B cell (primary cell): ENCODE data around the gene HTR6. TPM values are rescaled to one million over a fixed set of nuclear protein-coding genes. Genes with fewer than 3 reads are reported as not detected.

Experiments used
- ATAC-seq: fragments of 200-7000 bp; cut with Tn5 transposase; one replicate; pipeline ENCODE4 v1.10.0; 2021; ENCODE audit warnings: low read depth, mild to moderate bottlenecking, moderate number of reproducible peaks, moderate library complexity
- CTCF ChIA-PET: fragments of 350-600 bp; sonication (Branson Sonifier 250); formaldehyde crosslinking; loops from one replicate; lab custom pipeline; 2021; ENCODE audit warnings: antibody characterized with exemption, inconsistent platforms; lab: Charles Lee
- POLR2A ChIA-PET: fragments of 350-600 bp; sonication (Branson Sonifier 250); formaldehyde crosslinking; loops from one replicate; lab custom pipeline; 2021; ENCODE audit warnings: antibody characterized with exemption; lab: Charles Lee
- DNase-seq: peaks from one replicate; pipeline ENCODE4 v3.0.0; 2013
- H2AFZ ChIP-seq: 2 replicates; pipeline ENCODE4 v1.6.1; 2012; ENCODE audit warnings: mild to moderate bottlenecking, low read depth, low read length; ENCODE audit not compliant: insufficient read depth, poor library complexity, severe bottlenecking
- H3K27ac ChIP-seq, 2 donors: 1 replicate in 1 of 2; 2 replicates in 1 of 2; pipeline ENCODE4 v1.5.1; 2012 to 2013; ENCODE audit warnings: low read length in 2 of 2, mild to moderate bottlenecking in 2 of 2, moderate library complexity in 1 of 2
- H3K27me3 ChIP-seq, 4 experiments: fragments of 200-600 bp in 1 of 4; sonication (generic) in 1 of 4; replicated peaks in 1 of 4; 1 replicate in 2 of 4; 2 replicates in 2 of 4; pipeline versions ENCODE4 v1.6.1 to v1.7.0; 2013 to 2016; ENCODE audit warnings: low read length in 3 of 4, mild to moderate bottlenecking in 2 of 4, mixed read lengths in 1 of 4, moderate library complexity in 1 of 4; ENCODE audit not compliant: insufficient read depth in 4 of 4, control insufficient read depth in 3 of 4; ENCODE audit errors: control extremely low read depth in 1 of 4
- H3K36me3 ChIP-seq, 2 experiments: replicated peaks in 1 of 2; 1 replicate in 1 of 2; 2 replicates in 1 of 2; pipeline versions ENCODE4 v1.6.1 to v1.7.1; 2013; ENCODE audit warnings: low read length in 1 of 2; ENCODE audit not compliant: insufficient read depth in 2 of 2, control insufficient read depth in 1 of 2; ENCODE audit errors: control extremely low read depth in 1 of 2, extremely low read depth in 1 of 2
- H3K4me1 ChIP-seq, 2 donors: fragments of 200-600 bp in 1 of 2; sonication (generic) in 1 of 2; 1 replicate in 1 of 2; 2 replicates in 1 of 2; pipeline versions ENCODE4 v1.5.1 to v1.6.1; 2013 to 2017; ENCODE audit warnings: low read length in 2 of 2; ENCODE audit not compliant: control insufficient read depth in 2 of 2, insufficient read depth in 2 of 2
- H3K4me2 ChIP-seq: replicated peaks from 2 replicates; pipeline ENCODE3; 2012; ENCODE audit warnings: mild to moderate bottlenecking, low read depth, low read length; ENCODE audit not compliant: poor library complexity, severe bottlenecking
- H3K4me3 ChIP-seq, 5 experiments: fragments of 200-600 bp in 1 of 5; sonication (generic) in 1 of 5; 1 replicate in 3 of 5; 2 replicates in 2 of 5; pipeline versions ENCODE4 v1.5.1 to v1.7.0; 2011 to 2016; ENCODE audit warnings: low read length in 4 of 5, mild to moderate bottlenecking in 4 of 5, low read depth in 2 of 5, control low read depth in 1 of 5, moderate library complexity in 1 of 5; ENCODE audit not compliant: insufficient read depth in 1 of 5; ENCODE audit errors: control extremely low read depth in 1 of 5, extremely low read depth in 1 of 5
- H3K79me2 ChIP-seq: fragments of 200-600 bp; sonication (generic); one replicate; pipeline ENCODE4 v1.6.0; 2016; ENCODE audit warnings: low read length; ENCODE audit not compliant: control insufficient read depth, insufficient read depth
- H3K9ac ChIP-seq: fragments of 200-600 bp; sonication (generic); 2 replicates; pipeline ENCODE4 v1.6.1; 2017; ENCODE audit warnings: mild to moderate bottlenecking, low read length, moderate library complexity
- H3K9me3 ChIP-seq, 3 donors: one replicate each; pipeline versions ENCODE4 v1.6.1 to v1.7.1; 2013; ENCODE audit warnings: low read length in 2 of 3; ENCODE audit not compliant: control insufficient read depth in 2 of 3, insufficient read depth in 1 of 3; ENCODE audit errors: control extremely low read depth in 1 of 3
- H4K20me1 ChIP-seq: 2 replicates; pipeline ENCODE4 v1.6.0; 2012; ENCODE audit warnings: mild to moderate bottlenecking, low read length; ENCODE audit not compliant: insufficient read depth, control insufficient read depth, poor library complexity, severe bottlenecking
- H3K27ac Mint-ChIP-seq: one replicate; pipeline ENCODE4 v1.8.0; 2021; ENCODE audit warnings: mixed read lengths
- H3K27me3 Mint-ChIP-seq: one replicate; pipeline ENCODE4 v1.8.0; 2021; ENCODE audit warnings: mixed read lengths
- H3K4me1 Mint-ChIP-seq: one replicate; pipeline ENCODE4 v1.8.0; 2021; ENCODE audit warnings: mixed read lengths
- H3K4me3 Mint-ChIP-seq: one replicate; pipeline ENCODE4 v1.8.0; 2021; ENCODE audit warnings: mixed read lengths
- H3K9me3 Mint-ChIP-seq: one replicate; pipeline ENCODE4 v1.8.0; 2022; ENCODE audit warnings: mixed read lengths; ENCODE audit not compliant: insufficient read depth
- CTCF ChIP-seq: fragments of 200-600 bp; IDR thresholded peaks from one replicate; pipeline ENCODE4 v1.8.0; 2022; ENCODE audit warnings: antibody characterized with exemption, mild to moderate bottlenecking
- EZH2 ChIP-seq: IDR thresholded peaks from 2 replicates; pipeline ENCODE4 v1.6.1; 2012; ENCODE audit warnings: borderline replicate concordance, low read depth, mild to moderate bottlenecking, moderate library complexity, low read length; ENCODE audit not compliant: insufficient read depth, poor library complexity, severe bottlenecking
- WGBS: methylation state at CpG from one replicate; pipeline ENCODE4 v1.1.5; 2013; ENCODE audit warnings: missing lambda C conversion rate; ENCODE audit not compliant: insufficient coverage; 5-methylcytosine and 5-hydroxymethylcytosine counted together
- intact Hi-C: fragments of 100-400 bp; cut with micrococcal nuclease; formaldehyde crosslinking; loops from one replicate; pipeline ENCODE4 v1.10.0; 2022
- polyA plus RNA-seq: library from polyadenylated mRNA; depleted of rRNA; stranded (reverse); fragments of >200 nt; gene quantifications from 2 replicates; pipeline ENCODE4 v1.2.3, GENCODE V29; 2012
- total RNA-seq, 2 donors: library from RNA; stranded (reverse); fragments of 120-200 nt in 1 of 2; gene quantifications; 1 replicate in 1 of 2; 2 replicates in 1 of 2; pipeline versions ENCODE4 v1.2.3 to v1.2.4, GENCODE V29; 2013 to 2022

HTR6 gene
- total and polyA plus RNA-seq, 2 donors (not counting 1 experiment from before 2014, with no cell fraction given), result not detected

GRCh38 chr1:19678931-19679453 is 14.3 kb downstream of the HTR6 start:
- H3K4me1 ChIP-seq, result no peaks in the 10 kb centered on the region
- DNase-seq (no peak), ATAC-seq (no peak)
- no peaks in the 10 kb centered on the region for H4K20me1 ChIP-seq
- H3K4me2 ChIP-seq, result no peak overlapping the region
- no peak overlapping the region for H3K27ac Mint-ChIP-seq
- 96% methylated on average over 34 of the region's 34 CpGs for WGBS
- H3K79me2 ChIP-seq, result no peaks in the 10 kb centered on the region
- no peak overlapping the region for H3K4me3 Mint-ChIP-seq
- peaks cover 0 to 9% (median 1%) of the 10 kb centered on the region in 4 experiments for H3K27me3 ChIP-seq
- peaks cover 23% of the 10 kb centered on the region for H3K27me3 Mint-ChIP-seq
- H3K9me3 ChIP-seq, result no peaks in the 10 kb centered on the region
- H3K9ac ChIP-seq, result no peak overlapping the region
- no peaks in the 10 kb centered on the region for H3K4me1 Mint-ChIP-seq
- no peaks in the 10 kb centered on the region for H3K9me3 Mint-ChIP-seq
- H3K36me3 ChIP-seq, result no peaks in the 10 kb centered on the region
- CTCF ChIA-PET, result interaction anchor here (0.8 kb wide), 1 partner anchor 18 kb away, joined by 3 read pairs; no protein-coding TSS in a partner anchor
- no peak for TF ChIP-seq EZH2
- TF ChIP-seq CTCF, result no peak
- no peak overlapping the region for H2AFZ ChIP-seq
- H3K4me3 ChIP-seq, result no peak overlapping the region
- H3K27ac ChIP-seq, result no peak overlapping the region
- POLR2A ChIA-PET, result no interaction called here
- intact Hi-C loops, result no loop called here

GRCh38 chr1:19679691-19680090 is 15.0 kb downstream of the HTR6 start:
- Histone ChIP-seq H3K27me3 (peaks cover 0 to 9% (median 1%) of the 10 kb centered on the region in 4 experiments), H3K4me1 (no peaks in the 10 kb centered on the region), H3K4me2 (no peak overlapping the region), H3K4me3 (no peak overlapping the region), H3K9me3 (no peaks in the 10 kb centered on the region), H3K9ac (no peak overlapping the region), H3K79me2 (no peaks in the 10 kb centered on the region), H4K20me1 (no peaks in the 10 kb centered on the region), H2AFZ (no peak overlapping the region), H3K27ac (no peak overlapping the region), H3K36me3 (peaks cover 0 to 2% of the 10 kb centered on the region in 2 experiments)
- no peaks in the 10 kb centered on the region for H3K4me1 Mint-ChIP-seq
- no peak overlapping the region for H3K27ac Mint-ChIP-seq
- 88% methylated on average over 4 of the region's 4 CpGs for WGBS
- peaks cover 18% of the 10 kb centered on the region for H3K27me3 Mint-ChIP-seq
- H3K4me3 Mint-ChIP-seq, result no peak overlapping the region
- intact Hi-C loops, result no loop called here
- ATAC-seq (no peak), DNase-seq (no peak)
- ChIA-PET CTCF (no interaction called here), POLR2A (no interaction called here)
- no peaks in the 10 kb centered on the region for H3K9me3 Mint-ChIP-seq
- TF ChIP-seq CTCF, result no peak
- TF ChIP-seq EZH2, result no peak
